SH-SY5Y (cell line): ENCODE data around the gene SIPA1L3.

Experiments
- GATA2 ChIP-seq: IDR thresholded peaks from 2 replicates; pipeline ENCODE4 v1.6.1; 2011; ENCODE audit warnings: mild to moderate bottlenecking, low read depth, low read length
- GATA3 ChIP-seq: IDR thresholded peaks from 2 replicates; pipeline ENCODE4 v1.6.1; 2011; ENCODE audit warnings: low read depth, mild to moderate bottlenecking, low read length, moderate library complexity

DNA sequence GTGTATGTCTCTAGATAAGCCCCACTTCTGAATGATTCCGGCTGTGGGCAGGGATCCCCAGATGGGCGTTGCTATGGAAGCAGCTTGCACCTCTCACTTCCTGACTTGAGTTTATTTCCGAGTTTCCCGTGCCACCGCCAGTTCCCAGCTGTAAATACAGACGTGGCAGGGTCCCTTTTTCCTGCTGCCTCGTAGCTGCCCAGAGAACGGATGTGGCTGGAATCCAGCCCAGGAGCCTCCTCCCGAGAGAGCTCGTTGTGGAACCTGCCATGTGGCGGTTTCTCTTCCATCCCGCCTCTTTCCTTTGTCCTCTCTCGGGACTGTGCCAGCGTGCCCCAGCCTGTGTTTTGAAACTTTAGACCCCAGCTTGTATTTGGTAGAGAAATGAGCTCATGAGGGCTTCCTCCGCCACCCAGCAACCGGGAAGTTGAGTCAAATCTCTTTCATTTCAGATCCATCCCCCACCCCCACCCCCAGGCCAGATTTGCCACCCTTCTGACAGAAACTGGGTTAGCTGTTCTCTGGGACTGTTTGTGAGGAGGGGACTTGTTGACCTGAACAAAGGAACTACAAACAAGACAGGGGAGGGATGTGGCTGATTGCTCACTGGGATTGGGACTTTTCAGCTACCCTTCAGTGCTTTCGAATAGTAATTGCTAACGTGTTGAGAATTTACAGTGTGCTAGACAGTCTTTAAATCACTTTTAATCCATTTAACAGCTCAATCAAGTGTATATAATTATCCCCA is 96.6 kb downstream of the SIPA1L3 start:
- TF ChIP-seq GATA3 (no peak), GATA2 (no peak)
